Right kidney (tissue), 9 donors: ENCODE data around the gene NR3C1.

Experiments
- DNase-seq: peaks from one replicate; pipeline ENCODE4 v3.0.0-alpha.2; 2016
- long read RNA-seq, 8 donors: transcript quantifications; one replicate each; lab custom pipeline, GENCODE V29; 2026

Gene NR3C1
- long read RNA-seq, donor 1, full-length matches to known transcripts: 3 of 3 reads
- long read RNA-seq, donor 1, partial matches to known transcripts: 0 of 3 reads
- long read RNA-seq, donor 1, other reads (novel, unspliced or antisense): 0 of 3 reads
- long read RNA-seq, donor 2: 0 reads
- long read RNA-seq, donor 3, full-length matches to known transcripts: 4 of 4 reads
- long read RNA-seq, donor 3, partial matches to known transcripts: 0 of 4 reads
- long read RNA-seq, donor 3, other reads (novel, unspliced or antisense): 0 of 4 reads
- long read RNA-seq, donor 4, full-length matches to known transcripts: 2 of 2 reads
- long read RNA-seq, donor 4, partial matches to known transcripts: 0 of 2 reads
- long read RNA-seq, donor 4, other reads (novel, unspliced or antisense): 0 of 2 reads
- long read RNA-seq, donor 5, full-length matches to known transcripts: 3 of 3 reads
- long read RNA-seq, donor 5, partial matches to known transcripts: 0 of 3 reads
- long read RNA-seq, donor 5, other reads (novel, unspliced or antisense): 0 of 3 reads
- long read RNA-seq, donor 6, full-length matches to known transcripts: 4 of 10 reads
- long read RNA-seq, donor 6, partial matches to known transcripts: 6 of 10 reads
- long read RNA-seq, donor 6, other reads (novel, unspliced or antisense): 0 of 10 reads
- long read RNA-seq, donor 7, full-length matches to known transcripts: 5 of 5 reads
- long read RNA-seq, donor 7, partial matches to known transcripts: 0 of 5 reads
- long read RNA-seq, donor 7, other reads (novel, unspliced or antisense): 0 of 5 reads
- long read RNA-seq, donor 8, full-length matches to known transcripts: 5 of 5 reads
- long read RNA-seq, donor 8, partial matches to known transcripts: 0 of 5 reads
- long read RNA-seq, donor 8, other reads (novel, unspliced or antisense): 0 of 5 reads

DNA sequence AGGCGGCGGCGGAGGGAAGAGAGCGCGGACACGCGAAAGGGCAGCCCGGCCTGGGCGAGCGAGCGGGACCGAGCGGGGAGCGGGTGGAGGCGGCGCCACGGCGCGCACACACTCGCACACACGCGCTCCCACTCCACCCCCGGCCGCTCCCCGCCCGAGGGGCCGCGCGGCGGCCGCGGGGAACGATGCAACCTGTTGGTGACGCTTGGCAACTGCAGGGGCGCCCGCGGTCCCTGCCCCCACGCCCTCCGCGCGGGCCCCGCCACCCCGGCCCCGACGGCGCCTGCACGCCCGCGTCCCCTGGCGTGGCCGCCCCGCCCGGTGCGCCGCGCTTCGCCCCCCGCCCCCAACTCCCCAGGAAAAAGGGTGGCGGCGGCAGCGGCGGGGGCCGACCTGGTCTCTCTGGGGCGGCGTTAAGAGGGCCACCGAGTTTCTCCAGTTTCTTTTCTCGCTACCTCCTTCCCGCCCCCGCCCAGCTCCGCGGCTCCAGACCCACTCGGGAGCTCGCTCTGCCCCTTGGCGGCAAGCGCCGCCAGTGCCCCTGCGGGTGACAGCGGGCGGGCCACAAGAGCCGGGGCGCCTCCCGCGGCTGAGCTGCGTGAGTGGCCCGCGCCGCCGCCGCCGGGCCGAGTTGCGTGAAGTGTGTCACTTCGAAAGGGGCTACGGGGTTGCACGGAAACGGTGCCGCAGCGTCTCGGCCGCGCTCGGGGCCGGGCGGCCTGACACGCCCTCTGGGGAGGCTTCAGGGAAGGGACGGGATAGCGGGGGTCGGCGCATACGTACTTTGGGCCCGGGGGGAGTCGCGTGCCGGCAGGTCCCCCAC lies at the start of gene NR3C1:
Gene NR3C1 (minus strand): TSS at position 94 of the 823 bp plus-strand sequence. CDS start 2,847 bp downstream, outside the sequence.
- peak; percentile 94 for DNase-seq

DNA sequence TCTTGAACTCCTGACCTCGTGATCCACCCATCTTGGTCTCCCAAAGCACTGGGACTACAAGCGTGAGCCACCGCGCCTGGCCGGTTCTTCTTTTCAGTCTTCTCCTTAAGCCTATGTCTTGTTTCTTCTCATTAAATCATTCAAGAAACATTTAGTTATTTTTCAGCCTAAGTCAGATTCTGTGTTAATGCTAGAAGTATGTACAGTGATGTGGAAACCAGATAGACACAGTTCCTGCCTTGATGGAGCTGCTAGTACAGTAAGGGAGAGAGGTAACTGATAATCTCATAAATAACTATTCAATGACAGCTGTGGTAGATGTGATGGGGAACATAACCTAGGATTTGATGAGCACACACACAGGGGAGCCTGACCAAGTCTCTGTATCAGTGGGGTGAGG lies 46.3 kb upstream of the NR3C1 start:
- DNase-seq: no peak

DNA sequence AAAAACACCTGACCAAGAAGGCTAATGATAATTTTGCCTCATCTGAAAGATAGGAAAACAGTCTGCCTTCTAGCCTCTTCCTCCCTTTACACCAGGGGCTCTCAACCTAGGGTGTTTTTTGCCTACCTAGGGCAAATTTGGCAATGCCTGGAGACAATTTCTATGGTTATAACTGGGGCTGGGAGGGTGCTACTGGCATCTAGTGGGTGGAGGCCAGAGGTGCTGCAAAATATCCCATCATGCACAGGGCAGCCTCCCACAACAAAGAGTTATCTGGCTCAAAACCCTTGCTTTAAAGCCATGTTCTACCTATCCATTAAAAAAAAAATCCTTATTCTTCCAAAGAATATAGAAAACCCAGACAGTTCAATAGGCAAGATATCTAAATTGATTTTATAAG lies 45.0 kb upstream of the NR3C1 start:
- DNase-seq: no peak

DNA sequence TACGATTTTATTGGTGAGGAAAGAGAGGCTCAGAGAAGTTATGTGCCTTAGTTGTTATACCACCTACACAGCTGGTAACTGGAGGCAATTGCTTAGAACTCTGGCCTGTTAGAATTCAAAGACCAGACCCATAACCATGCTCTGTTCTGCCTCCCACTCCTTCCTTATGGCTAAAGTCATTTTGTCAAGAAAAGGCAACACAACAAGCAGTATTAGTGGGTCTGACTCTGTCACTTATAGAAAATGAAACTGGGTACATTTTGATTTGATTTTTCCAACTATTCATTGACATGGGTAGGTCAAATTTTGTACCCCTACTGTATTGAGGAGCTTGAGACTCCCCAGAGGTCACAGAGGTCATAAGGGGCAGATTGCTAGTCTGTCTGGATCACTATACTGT lies 44.5 kb upstream of the NR3C1 start:
- DNase-seq: no peak

DNA sequence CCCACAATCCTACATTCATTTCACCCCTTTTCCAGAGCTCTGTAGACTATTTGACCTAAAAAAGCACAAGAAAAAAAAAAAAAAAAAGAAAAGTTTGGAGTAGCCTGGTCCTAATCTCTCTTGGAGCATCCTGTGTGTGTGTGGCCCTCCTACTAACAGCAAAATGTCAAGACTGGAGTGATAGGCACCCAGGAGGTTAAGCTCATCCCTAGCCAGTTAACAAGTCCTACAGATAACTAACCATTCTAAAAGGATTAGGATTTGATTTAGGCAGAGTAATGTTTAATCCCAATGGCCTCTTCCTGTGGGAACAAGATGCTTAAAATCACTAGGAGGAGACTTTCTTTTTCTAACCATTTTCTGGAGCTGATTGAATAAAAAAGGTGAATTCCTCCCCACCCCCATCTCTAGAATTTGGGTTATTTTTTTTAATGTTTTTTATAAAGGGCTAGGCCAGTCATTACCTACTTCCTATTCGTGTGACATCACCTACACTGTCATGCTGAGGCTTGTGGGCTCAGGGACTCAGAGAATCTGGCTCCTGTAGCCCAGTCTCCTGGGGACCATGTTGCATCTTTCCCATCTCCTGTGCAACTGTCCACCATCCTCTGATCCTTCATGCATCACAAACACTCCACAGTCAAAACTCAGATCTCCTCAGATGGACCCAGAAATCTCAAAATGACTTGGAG lies 43.2 kb upstream of the NR3C1 start:
- DNase-seq: no peak

DNA sequence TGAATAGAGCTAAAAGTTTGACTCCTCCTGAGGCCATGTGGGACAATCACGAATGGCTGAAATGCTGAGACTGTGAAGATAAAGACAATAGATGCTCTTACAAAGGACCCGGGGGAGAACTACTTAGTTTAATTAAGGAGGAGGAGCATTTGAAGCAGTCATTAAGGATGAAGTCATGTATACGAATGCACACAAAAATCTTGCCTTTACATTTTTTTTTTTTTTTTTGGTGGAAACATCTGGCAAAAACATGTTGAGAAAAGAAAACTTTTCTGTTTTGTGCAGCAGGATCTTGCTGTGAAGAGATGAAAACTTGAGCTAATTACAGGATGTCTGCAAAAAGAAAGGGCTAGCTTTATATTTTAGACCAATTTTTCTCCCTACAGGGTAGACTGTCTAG lies 42.3 kb upstream of the NR3C1 start:
- DNase-seq: no peak

DNA sequence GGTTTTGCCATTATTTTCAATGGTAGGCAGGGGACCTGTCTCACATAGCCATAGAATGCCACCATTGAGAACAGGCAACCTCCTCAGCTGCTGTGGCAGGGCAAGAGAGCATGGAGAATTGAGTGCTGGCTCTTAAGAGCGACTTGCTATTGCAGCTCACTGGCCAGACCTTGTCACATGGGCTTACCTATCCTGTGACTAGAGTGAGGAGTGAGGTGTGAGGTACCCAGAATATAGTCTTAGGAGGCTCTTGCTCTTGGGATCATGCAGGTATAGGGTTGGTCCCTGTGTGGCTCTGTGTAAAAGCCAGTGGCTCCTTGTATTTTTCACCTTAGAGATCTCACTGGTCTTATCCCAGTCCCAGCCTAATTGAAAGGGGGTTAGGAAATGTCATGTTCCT lies 39.8 kb upstream of the NR3C1 start:
- DNase-seq: no peak

DNA sequence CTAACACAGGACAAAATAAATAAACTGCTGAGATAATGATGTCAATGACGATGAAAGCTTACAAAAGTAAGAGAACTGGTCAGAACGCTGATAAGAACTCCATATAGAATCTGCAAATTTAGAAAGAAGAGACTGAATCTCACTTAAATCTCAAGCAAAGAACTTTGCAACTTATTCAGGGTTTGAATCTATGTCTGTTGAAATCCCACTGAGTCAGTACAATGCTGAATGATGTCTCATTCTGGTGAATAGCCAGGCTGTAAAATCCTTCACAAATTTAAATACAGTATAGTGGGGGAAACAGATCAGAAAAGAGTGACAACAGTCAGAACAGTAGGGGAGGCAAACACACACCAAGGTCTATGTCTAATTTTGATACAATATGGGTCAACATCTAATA lies 38.9 kb upstream of the NR3C1 start:
- no peak for DNase-seq

DNA sequence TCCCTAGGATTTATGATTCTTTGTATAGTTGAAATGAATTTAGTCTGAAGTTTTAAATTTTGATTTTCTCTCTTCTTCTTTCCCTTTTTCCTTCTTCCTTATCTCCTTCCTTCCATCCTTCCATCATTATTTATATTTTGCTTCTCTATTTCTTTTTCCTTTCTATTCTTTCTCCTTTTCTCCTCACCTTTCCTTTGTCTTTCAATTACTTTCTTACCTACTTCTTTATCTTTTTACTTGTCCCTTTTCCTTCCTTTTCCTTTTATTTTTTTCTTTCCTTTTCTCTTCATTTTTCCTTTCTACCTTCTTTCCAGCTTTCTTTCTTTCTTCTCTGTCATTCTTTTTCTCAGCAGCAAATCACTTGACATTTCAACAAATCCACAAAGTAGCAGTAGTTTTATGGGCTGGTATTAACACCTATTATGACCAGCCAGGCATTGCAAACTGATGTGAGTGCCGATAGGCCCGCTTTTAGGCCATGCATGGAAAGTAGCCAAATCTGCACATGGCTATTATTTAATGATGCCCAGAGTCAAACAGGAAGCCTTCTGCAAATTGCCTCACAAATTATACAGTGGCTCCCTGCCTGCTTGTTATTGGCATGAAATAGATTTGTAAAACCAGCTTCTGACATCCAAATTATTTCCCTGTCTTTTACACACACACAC lies 37.1 kb upstream of the NR3C1 start:
- DNase-seq: no peak

DNA sequence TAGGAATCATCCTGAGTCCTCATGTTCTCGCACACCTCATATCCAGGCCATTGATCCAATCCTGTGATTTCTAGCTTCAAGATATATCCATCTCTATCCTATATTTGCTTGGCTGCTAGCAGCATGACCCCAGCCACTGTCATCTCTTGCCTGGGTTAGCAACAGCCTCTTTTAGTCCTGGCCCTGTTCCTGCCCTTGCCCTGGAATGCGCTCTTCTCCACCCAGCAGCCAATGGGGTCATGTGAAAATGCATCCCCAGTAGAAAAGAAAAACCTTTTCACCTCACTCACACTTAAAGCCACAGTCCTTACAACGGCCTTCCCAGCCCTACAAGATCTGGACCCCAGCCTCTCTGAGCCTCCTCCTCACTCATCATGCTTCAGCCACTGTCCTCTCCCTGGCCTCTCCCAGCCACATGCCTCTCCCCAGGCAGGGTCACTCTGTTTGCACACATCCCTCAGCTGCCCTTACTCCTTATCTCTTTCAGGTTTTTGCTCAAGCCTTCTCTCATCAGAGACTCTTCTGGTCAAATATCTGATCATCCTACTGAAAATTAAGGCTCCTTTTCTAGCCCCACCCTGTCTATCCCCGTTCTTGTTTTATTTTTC lies 34.3 kb upstream of the NR3C1 start:
- no peak for DNase-seq

DNA sequence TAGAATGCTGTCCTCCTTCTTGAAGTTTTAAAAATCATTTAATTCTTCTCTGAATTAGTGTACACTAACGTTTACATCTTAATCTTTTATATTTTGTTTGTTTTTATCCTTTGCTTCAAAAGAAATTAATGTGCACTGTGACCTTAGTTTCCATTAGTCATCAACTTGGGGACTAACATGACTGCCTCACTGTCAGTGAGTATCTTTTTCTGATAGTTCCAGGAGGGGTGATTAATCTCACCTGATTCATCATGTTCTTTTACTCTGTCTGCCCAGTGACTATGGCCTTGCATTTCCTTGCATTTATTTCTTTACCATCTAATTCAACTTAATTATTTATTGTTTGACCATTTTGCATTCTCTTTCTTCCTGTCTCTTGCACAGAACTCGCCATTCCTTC lies 33.4 kb upstream of the NR3C1 start:
- DNase-seq: no peak

DNA sequence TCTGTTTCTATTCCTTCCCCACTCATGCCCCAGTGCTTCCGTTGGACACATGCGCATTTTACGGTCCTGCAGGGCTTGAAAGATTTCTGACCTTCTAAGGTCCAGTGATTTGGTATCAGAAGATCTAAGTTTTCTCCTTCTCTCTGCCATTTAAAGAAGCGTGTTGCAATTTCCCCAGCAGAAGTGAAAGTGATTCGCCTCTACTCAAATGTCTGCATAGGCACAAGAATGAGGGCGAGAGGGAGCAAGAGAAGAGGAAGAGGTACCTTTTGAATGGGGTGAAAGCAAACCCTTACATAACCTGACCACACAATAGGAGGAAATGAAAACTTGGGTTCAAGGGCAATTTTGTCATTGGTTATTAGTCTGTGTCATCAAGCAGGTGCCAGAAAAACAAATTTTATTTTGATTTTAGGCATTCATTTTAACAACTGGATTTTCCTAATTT lies 31.7 kb upstream of the NR3C1 start:
- DNase-seq: no peak

DNA sequence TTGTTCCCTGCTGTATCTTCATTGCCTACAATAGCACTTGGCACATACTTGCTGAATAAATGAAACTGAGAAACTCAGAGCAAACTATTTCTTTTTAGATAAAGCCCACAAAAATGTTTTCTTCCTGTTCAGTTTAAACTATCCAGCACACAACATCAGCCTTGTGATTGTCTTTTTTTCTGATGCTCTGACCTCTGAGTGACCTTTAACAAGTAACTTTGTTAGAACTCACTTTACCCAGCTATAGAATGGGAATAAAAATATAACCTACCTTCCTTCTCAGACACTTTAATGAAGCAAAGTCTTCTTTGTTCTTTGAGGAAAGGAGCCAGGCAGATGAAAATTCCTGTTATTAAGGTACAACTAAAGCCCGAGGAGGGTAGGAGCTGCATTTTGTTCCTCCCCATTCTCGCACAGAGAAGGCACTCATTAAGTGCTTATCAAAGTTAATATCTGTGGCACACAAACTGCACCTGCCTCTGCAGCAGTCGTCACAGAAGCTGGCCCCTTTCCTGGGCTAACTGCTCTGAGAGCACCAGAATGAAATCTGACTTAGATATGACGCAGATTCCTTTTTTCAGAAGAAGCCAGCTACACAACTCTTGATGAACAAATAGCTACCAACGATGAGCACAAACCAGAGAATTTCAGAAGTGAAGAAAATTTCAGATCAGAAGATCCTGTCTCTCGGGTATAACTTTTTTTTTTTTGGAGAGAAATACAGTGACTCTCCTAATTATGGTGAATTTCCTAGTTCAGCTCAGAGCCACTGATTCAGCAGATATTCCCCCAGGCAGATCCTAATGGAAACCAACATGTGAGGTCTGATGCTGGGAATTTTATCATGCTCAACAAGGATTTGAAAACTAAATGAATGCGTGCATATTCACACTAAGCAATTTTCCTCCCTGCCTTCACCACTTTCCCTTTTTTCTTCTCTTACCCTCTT lies 31.0 kb upstream of the NR3C1 start:
- DNase-seq: no peak

DNA sequence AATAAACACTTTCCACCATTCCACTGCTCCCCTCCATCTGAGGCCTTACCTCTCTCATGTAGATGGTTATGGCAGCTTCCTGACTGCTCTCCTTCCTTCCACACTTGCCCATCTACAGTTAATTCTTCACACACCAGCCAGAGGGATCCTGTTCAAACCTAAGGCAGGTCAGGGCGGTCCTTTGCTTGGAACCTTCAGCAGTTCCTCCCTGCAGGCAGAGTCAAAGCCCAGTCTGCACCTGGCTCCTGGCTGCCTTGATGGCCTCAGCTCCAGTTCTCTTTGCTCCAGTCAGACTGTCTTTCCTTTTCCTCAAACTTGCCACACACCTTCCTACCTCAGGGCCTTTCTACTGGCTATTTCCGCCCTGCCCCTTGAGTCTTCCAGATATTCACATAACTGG lies 30.2 kb upstream of the NR3C1 start:
- no peak for DNase-seq

DNA sequence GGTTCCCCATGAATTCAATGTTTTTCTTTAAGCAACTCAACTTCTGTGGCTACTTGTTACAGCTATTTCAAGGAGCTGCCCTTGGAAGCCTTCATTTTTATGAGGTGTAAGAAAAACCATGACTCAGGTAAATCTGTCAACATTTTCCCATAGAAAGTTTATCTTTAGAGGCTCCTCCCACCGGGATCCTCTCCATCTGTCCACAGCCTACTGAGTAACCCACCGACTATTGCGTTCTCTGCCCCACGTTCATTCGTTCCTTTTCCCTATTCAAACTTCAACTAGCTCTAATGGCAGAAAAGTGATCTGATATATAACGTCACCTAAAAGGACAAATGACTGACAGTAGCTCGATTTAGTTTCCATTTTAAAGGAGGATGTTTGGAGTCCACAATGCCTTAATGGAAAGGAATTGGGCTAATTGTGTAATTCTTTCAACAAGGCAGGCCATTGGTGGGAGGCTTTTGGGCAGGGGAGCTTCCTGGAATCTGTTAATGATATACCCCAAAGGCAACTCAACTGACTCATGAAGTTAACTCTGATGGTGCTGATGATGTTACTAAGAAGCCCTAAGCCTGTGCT lies 29.3 kb upstream of the NR3C1 start:
- DNase-seq: no peak

DNA sequence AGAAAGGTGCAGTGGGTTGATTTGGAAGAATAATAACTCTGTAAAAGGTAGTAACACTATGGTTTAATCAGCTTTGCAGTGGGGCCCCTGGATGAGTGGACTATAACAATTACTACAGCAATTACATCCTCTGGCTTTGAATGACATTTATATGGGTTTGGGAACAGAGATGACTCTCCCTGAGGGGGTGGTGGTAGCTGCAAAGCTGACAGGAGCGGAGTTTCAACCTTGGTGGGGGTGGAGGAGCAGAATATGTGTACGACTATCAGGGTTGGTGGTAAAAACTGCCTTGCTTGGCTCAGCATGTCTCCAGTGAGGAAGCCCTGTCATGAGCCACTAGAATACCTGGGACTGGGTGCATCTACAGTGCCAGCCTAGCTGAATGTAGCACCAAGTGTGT lies 28.3 kb upstream of the NR3C1 start:
- no peak for DNase-seq

DNA sequence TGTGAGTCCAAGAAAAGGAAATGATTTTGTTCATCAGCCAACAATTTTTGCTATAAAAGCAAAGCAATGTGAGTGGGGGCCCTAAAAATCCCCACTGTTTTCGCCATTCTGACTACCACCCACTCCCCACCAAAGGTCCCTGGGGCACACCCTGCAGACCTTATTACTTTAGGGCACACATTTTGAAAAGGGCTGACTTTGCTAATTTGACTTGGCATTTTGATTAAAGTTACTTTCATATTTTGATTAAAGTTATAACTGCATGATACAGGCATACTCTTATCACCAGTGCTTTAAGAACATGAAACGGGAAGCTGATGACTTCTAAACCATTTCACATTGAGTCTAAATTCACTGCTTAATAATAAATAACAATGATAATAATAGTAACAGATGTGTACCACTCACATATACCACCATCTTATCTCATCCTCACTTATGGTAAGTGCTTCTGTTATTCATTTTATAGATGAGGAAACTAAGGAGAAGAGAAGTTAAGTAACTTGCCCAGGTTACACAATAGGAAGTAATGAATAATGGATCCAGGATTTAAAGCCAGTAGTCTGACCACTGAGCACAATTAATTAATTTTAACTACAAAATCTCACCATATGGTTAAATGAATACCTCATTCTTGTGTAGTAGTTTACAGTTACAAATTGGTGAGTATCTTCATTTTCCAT lies 25.4 kb upstream of the NR3C1 start:
- no peak for DNase-seq

DNA sequence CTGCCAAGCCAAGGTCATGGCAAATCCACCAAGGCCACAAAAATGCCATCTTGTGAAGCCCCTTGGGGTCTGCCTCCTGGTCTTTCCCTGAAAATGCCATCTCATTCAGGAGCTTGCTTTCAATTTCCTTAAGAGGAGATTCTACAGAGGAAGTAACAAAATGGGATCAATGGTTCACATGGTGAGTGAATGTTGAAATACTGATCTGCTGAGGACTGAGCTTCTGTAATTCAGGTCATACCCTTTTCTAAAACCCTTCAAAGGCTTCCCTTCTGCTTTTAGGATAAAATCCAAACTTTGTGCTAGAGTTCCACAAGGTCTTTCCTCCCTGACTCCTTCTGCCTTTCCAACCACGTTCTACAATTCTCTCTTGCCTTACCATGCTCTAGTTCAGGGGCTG lies 24.7 kb upstream of the NR3C1 start:
- DNase-seq: no peak
